Natural killer cell (primary cell): Measurements from ENCODE around the gene FANCE. TPM values are rescaled to one million over a fixed set of nuclear protein-coding genes. Genes with fewer than 3 reads are reported as not detected.

ENCODE experiments used
- ATAC-seq, 3 donors: fragments of 150-1000 bp in 2 of 3; fragments of 200-7000 bp in 1 of 3; cut with Tn5 transposase; 1 replicate in 1 of 3; 2 replicates in 2 of 3; pipeline ENCODE4 v1.10.0; 2021; ENCODE audit warnings: mild to moderate bottlenecking in 2 of 3, moderate library complexity in 2 of 3
- DNase-seq, 2 donors: peaks; one replicate each; pipeline versions ENCODE4 v3.0.0 to v3.0.0-alpha.2; 2013 to 2021; ENCODE audit warnings: mixed read lengths in 1 of 2
- H3K27ac ChIP-seq: one replicate; pipeline ENCODE4 v1.5.1; 2013; ENCODE audit warnings: mild to moderate bottlenecking, low read length
- H3K27me3 ChIP-seq: one replicate; pipeline ENCODE4 v1.6.1; 2013; ENCODE audit warnings: low read length; ENCODE audit not compliant: control insufficient read depth, insufficient read depth
- H3K36me3 ChIP-seq: one replicate; pipeline ENCODE4 v1.6.1; 2013; ENCODE audit warnings: low read length; ENCODE audit not compliant: control insufficient read depth, insufficient read depth
- H3K4me1 ChIP-seq: one replicate; pipeline ENCODE4 v1.6.1; 2013; ENCODE audit warnings: low read length; ENCODE audit not compliant: control insufficient read depth, insufficient read depth
- H3K4me3 ChIP-seq: one replicate; pipeline ENCODE4 v1.5.1; 2013; ENCODE audit warnings: low read length
- H3K9me3 ChIP-seq: one replicate; pipeline ENCODE4 v1.6.1; 2013; ENCODE audit warnings: low read length; ENCODE audit not compliant: control insufficient read depth, insufficient read depth
- H3K27ac Mint-ChIP-seq, 2 donors: one replicate each; pipeline ENCODE4 v1.8.0; 2022; ENCODE audit warnings: mild to moderate bottlenecking in 2 of 2, mixed read lengths in 2 of 2, moderate library complexity in 1 of 2
- H3K27me3 Mint-ChIP-seq, 2 donors: one replicate each; pipeline ENCODE4 v1.8.0; 2022; ENCODE audit warnings: low read depth in 2 of 2, mixed read lengths in 2 of 2
- H3K36me3 Mint-ChIP-seq: one replicate; pipeline ENCODE4 v1.8.0; 2022; ENCODE audit warnings: mixed read lengths
- H3K4me1 Mint-ChIP-seq, 2 donors: one replicate each; pipeline ENCODE4 v1.8.0; 2022; ENCODE audit warnings: mixed read lengths in 2 of 2
- H3K4me3 Mint-ChIP-seq: one replicate; pipeline ENCODE4 v1.8.0; 2022; ENCODE audit warnings: mild to moderate bottlenecking, moderate library complexity, mixed read lengths
- H3K9me3 Mint-ChIP-seq, 2 donors: one replicate each; pipeline ENCODE4 v1.8.0; 2022; ENCODE audit warnings: mixed read lengths in 2 of 2
- CTCF ChIP-seq: fragments of 200-600 bp; IDR thresholded peaks from one replicate; pipeline ENCODE4 v1.8.0; 2022; ENCODE audit warnings: antibody characterized with exemption
- WGBS: methylation state at CpG from one replicate; pipeline ENCODE4 v1.1.7; 2013; ENCODE audit warnings: missing lambda C conversion rate; ENCODE audit not compliant: insufficient coverage; 5-methylcytosine and 5-hydroxymethylcytosine counted together
- intact Hi-C: fragments of 100-400 bp; cut with micrococcal nuclease; formaldehyde crosslinking; loops from one replicate; pipeline ENCODE4 v1.14.2; 2022
- total RNA-seq, 4 donors: library from RNA; stranded (reverse); fragments of 120-200 nt in 1 of 4; gene quantifications; one replicate each; pipeline versions ENCODE4 v1.2.3 to v1.2.4, GENCODE V29; 2013 to 2022

The FANCE gene
- total RNA-seq, 3 donors from 2014 or later (not counting 1 experiment from before 2014, with no cell fraction given) = 2.2 to 3.2 (median 2.6) TPM

- H3K4me1 Mint-ChIP-seq = peaks cover 38% of the 10 kb centered on the region in 2 donors
- WGBS = 60% methylated on average over 18 of the region's 18 CpGs
- peak overlapping the region; percentile 97 for H3K4me3 Mint-ChIP-seq
- Histone ChIP-seq H3K27me3 (no peaks in the 10 kb centered on the region), H3K4me3 (peak overlapping the region; percentile 67), H3K4me1 (peaks cover 31% of the 10 kb centered on the region), H3K27ac (peak overlapping the region; percentile 79), H3K9me3 (no peaks in the 10 kb centered on the region), H3K36me3 (peaks cover 40% of the 10 kb centered on the region)
- intact Hi-C loops = no loop called here
- no peak for ATAC-seq
- peak in 1 of 2 donors; percentile 52 for DNase-seq
- peak overlapping the region; percentile 92 to 98 for H3K27ac Mint-ChIP-seq
- H3K27me3 Mint-ChIP-seq = no peaks in the 10 kb centered on the region
- no peak for TF ChIP-seq CTCF
- H3K9me3 Mint-ChIP-seq = no peaks in the 10 kb centered on the region
- H3K36me3 Mint-ChIP-seq = no peaks in the 10 kb centered on the region
Observed at GRCh38 chr6:35469751-35470662, 17.9 kb downstream of the FANCE start.

- H3K36me3 ChIP-seq = peaks cover 40% of the 10 kb centered on the region
- no peak overlapping the region for H3K27ac ChIP-seq
- intact Hi-C loops = no loop called here
- H3K27me3 ChIP-seq = no peaks in the 10 kb centered on the region
- 74% methylated on average over 3 of the region's 3 CpGs for WGBS
- no peaks in the 10 kb centered on the region for H3K9me3 Mint-ChIP-seq
- H3K27me3 Mint-ChIP-seq = no peaks in the 10 kb centered on the region
- peak overlapping the region; percentile 63 for H3K4me3 Mint-ChIP-seq
- ATAC-seq (no peak), DNase-seq (peak in 1 of 2 donors; percentile 34)
- H3K36me3 Mint-ChIP-seq = no peaks in the 10 kb centered on the region
- H3K4me1 ChIP-seq = peaks cover 31% of the 10 kb centered on the region
- H3K27ac Mint-ChIP-seq = peak overlapping the region; percentile 92 to 98
- peaks cover 38% of the 10 kb centered on the region in 2 donors for H3K4me1 Mint-ChIP-seq
- no peak for TF ChIP-seq CTCF
- no peak overlapping the region for H3K4me3 ChIP-seq
- no peaks in the 10 kb centered on the region for H3K9me3 ChIP-seq
Observed at GRCh38 chr6:35470663-35471120, 18.6 kb downstream of the FANCE start.

- H3K27ac Mint-ChIP-seq = peak overlapping the region in 1 of 2 donors; percentile 18
- intact Hi-C loops = no loop called here
Observed at GRCh38 chr6:35471836-35472345, 19.8 kb downstream of the FANCE start.

More at GRCh38 chr6:35471836-35472345, 19.8 kb downstream of the FANCE start:
- 74% methylated on average over 8 of the region's 8 CpGs for WGBS
- ATAC-seq (no peak), DNase-seq (no peak)
- H3K27me3 Mint-ChIP-seq = no peaks in the 10 kb centered on the region
- no peak overlapping the region for H3K4me3 Mint-ChIP-seq
- H3K9me3 Mint-ChIP-seq = no peaks in the 10 kb centered on the region
- TF ChIP-seq CTCF = no peak
- no peaks in the 10 kb centered on the region for H3K9me3 ChIP-seq
- no peak overlapping the region for H3K4me3 ChIP-seq
- H3K36me3 Mint-ChIP-seq = no peaks in the 10 kb centered on the region
- no peaks in the 10 kb centered on the region for H3K27me3 ChIP-seq
- H3K4me1 Mint-ChIP-seq = peaks cover 38% of the 10 kb centered on the region in 2 donors
- H3K4me1 ChIP-seq = peaks cover 31% of the 10 kb centered on the region
- peaks cover 40% of the 10 kb centered on the region for H3K36me3 ChIP-seq
- H3K27ac ChIP-seq = no peak overlapping the region
